GM23338 (cell line): ENCODE results near the gene MFSD11. TPM values are rescaled to one million over a fixed set of nuclear protein-coding genes. Genes with fewer than 3 reads are reported as not detected.

Experiments used
- ATAC-seq: fragments of 200-7000 bp; cut with Tn5 transposase; 3 replicates; pipeline ENCODE4 v1.9.1; 2020
- DNase-seq: peaks from one replicate; pipeline ENCODE4 v3.0.0-alpha.2; 2015; ENCODE audit warnings: low spot score
- H2AFZ ChIP-seq: fragments of 200-600 bp; sonication (generic); 2 replicates; pipeline ENCODE4 v1.8.0; 2016; ENCODE audit warnings: antibody characterized with exemption, mild to moderate bottlenecking, moderate library complexity
- H3F3A ChIP-seq: fragments of 200-600 bp; sonication (generic); replicated peaks from 2 replicates; pipeline ENCODE4 v1.8.0; 2017; ENCODE audit warnings: antibody characterized with exemption, mixed run types, low read depth
- H3K27ac ChIP-seq: fragments of 200-600 bp; sonication (generic); 2 replicates; pipeline ENCODE4 v1.6.1; 2016; ENCODE audit warnings: low read depth
- H3K27me3 ChIP-seq: fragments of 200-600 bp; sonication (generic); 2 replicates; pipeline ENCODE4 v1.8.0; 2016; ENCODE audit warnings: mild to moderate bottlenecking, mixed run types, moderate library complexity; ENCODE audit not compliant: insufficient read depth
- H3K36me3 ChIP-seq: fragments of 200-600 bp; sonication (generic); 2 replicates; pipeline ENCODE4 v1.8.0; 2016; ENCODE audit warnings: mild to moderate bottlenecking; ENCODE audit not compliant: insufficient read depth
- H3K4me1 ChIP-seq: fragments of 200-600 bp; sonication (generic); 2 replicates; pipeline ENCODE4 v1.8.0; 2016; ENCODE audit warnings: mild to moderate bottlenecking, moderate library complexity; ENCODE audit not compliant: insufficient read depth
- H3K4me2 ChIP-seq: fragments of 200-600 bp; sonication (generic); 2 replicates; pipeline ENCODE4 v1.7.1; 2017; ENCODE audit warnings: mixed run types
- H3K4me3 ChIP-seq: fragments of 200-600 bp; sonication (generic); 2 replicates; pipeline ENCODE4 v1.6.1; 2016; ENCODE audit warnings: mixed run types
- H3K79me2 ChIP-seq: fragments of 200-600 bp; sonication (generic); replicated peaks from 2 replicates; pipeline ENCODE4 v1.8.0; 2017; ENCODE audit warnings: mild to moderate bottlenecking; ENCODE audit not compliant: insufficient read depth
- H3K9me2 ChIP-seq: fragments of 200-600 bp; sonication (generic); 2 replicates; pipeline ENCODE4 v1.8.0; 2017; ENCODE audit not compliant: insufficient read depth
- H4K20me1 ChIP-seq: fragments of 200-600 bp; sonication (generic); replicated peaks from 2 replicates; pipeline ENCODE4 v1.8.0; 2017; ENCODE audit warnings: mild to moderate bottlenecking; ENCODE audit not compliant: insufficient read depth
- H3K27ac Mint-ChIP-seq: 2 replicates; pipeline ENCODE4 v1.8.0; 2020; ENCODE audit warnings: inconsistent platforms, mild to moderate bottlenecking, moderate library complexity, mixed read lengths
- H3K27me3 Mint-ChIP-seq: 3 replicates; pipeline ENCODE4 v1.8.0; 2022; ENCODE audit warnings: low read depth, mild to moderate bottlenecking, moderate library complexity, mixed read lengths, inconsistent platforms; ENCODE audit not compliant: insufficient read depth, poor library complexity
- H3K36me3 Mint-ChIP-seq: 3 replicates; pipeline ENCODE4 v1.8.0; 2021; ENCODE audit warnings: low read depth, mild to moderate bottlenecking, inconsistent platforms, moderate library complexity, mixed read lengths
- H3K4me1 Mint-ChIP-seq: 3 replicates; pipeline ENCODE4 v1.8.0; 2020; ENCODE audit warnings: mild to moderate bottlenecking, inconsistent platforms, mixed read lengths
- H3K4me3 Mint-ChIP-seq: 3 replicates; pipeline ENCODE4 v1.8.0; 2021; ENCODE audit warnings: moderate library complexity, mild to moderate bottlenecking, inconsistent platforms, mixed read lengths
- H3K9me3 Mint-ChIP-seq: 3 replicates; pipeline ENCODE4 v1.8.0; 2020; ENCODE audit warnings: moderate library complexity, mild to moderate bottlenecking, inconsistent platforms, mixed read lengths
- CREB1 ChIP-seq: fragments of 250-450 bp; sonication (Bioruptor Pico); IDR thresholded peaks from 2 replicates; pipeline ENCODE4 v1.5.0; 2020; ENCODE audit warnings: low read depth, mild to moderate bottlenecking, moderate library complexity
- EZH2 ChIP-seq: fragments of 200-600 bp; sonication (generic); IDR thresholded peaks from one replicate; pipeline ENCODE4 v1.8.0; 2017; ENCODE audit warnings: antibody characterized with exemption, mild to moderate bottlenecking, low read depth; ENCODE audit not compliant: unreplicated experiment
- JUNB ChIP-seq: IDR thresholded peaks from one replicate; pipeline ENCODE4 v1.6.1; 2016; ENCODE audit warnings: antibody characterized with exemption; ENCODE audit not compliant: unreplicated experiment
- NANOG ChIP-seq: IDR thresholded peaks from 2 replicates; pipeline ENCODE4 v1.6.1; 2016; ENCODE audit warnings: antibody characterized with exemption, borderline replicate concordance
- POLR2AphosphoS5 ChIP-seq: IDR thresholded peaks from 2 replicates; pipeline ENCODE4 v1.6.1; 2016; ENCODE audit warnings: antibody characterized with exemption, low read depth
- STAT1 ChIP-seq: IDR thresholded peaks from one replicate; pipeline ENCODE4 v1.6.1; 2016; ENCODE audit warnings: antibody characterized with exemption; ENCODE audit not compliant: unreplicated experiment
- ZNF114 ChIP-seq: fragments of 250-450 bp; sonication (Bioruptor Pico); IDR thresholded peaks from 2 replicates; pipeline ENCODE4 v1.5.0; 2020; ENCODE audit warnings: mild to moderate bottlenecking, moderate library complexity
- ZNF331 ChIP-seq: fragments of 250-450 bp; sonication (Bioruptor Pico); IDR thresholded peaks from 2 replicates; pipeline ENCODE4 v1.5.0; 2020; ENCODE audit warnings: low read depth, mild to moderate bottlenecking, moderate library complexity
- polyA plus RNA-seq: library from polyadenylated mRNA; unstranded; fragments of >200 nt; fragmentation: Nextera tagmentation; extraction: Ambion mirVana; gene quantifications from 2 replicates; pipeline ENCODE4 v1.2.1, GENCODE V29; 2016
- total RNA-seq: library from RNA; depleted of rRNA; stranded (reverse); fragments of >200 nt; shearing (Covaris generic); gene quantifications from 2 replicates; pipeline ENCODE4 v1.2.3, GENCODE V29; 2014
- TF ChIP-seq, protein P1 (sequence below): IDR thresholded peaks from 2 replicates; pipeline ENCODE4 v1.6.1; 2016; ENCODE audit warnings: antibody characterized with exemption
- TF ChIP-seq, protein P2 (sequence below): fragments of 250-450 bp; sonication (Bioruptor Pico); IDR thresholded peaks from 2 replicates; pipeline ENCODE4 v1.5.0; 2020; ENCODE audit warnings: mild to moderate bottlenecking, moderate library complexity
- TF ChIP-seq, protein P3 (sequence below), 2 experiments: fragments of 200-600 bp in 1 of 2; sonication (generic) in 1 of 2; conservative IDR thresholded peaks; 2 replicates each; pipeline versions ENCODE4 v1.5.1 to v1.6.1; 2016 to 2017; ENCODE audit warnings: antibody characterized with exemption in 2 of 2, low read depth in 2 of 2, mild to moderate bottlenecking in 2 of 2, moderate library complexity in 1 of 2
- TF ChIP-seq, protein P4 (sequence below): IDR thresholded peaks from one replicate; pipeline ENCODE4 v1.6.1; 2018; ENCODE audit warnings: antibody characterized with exemption; ENCODE audit not compliant: unreplicated experiment

The MFSD11 gene
- total and polyA plus RNA-seq, 2 experiments from 2014 or later: 10.2 to 35.3 TPM

DNA sequence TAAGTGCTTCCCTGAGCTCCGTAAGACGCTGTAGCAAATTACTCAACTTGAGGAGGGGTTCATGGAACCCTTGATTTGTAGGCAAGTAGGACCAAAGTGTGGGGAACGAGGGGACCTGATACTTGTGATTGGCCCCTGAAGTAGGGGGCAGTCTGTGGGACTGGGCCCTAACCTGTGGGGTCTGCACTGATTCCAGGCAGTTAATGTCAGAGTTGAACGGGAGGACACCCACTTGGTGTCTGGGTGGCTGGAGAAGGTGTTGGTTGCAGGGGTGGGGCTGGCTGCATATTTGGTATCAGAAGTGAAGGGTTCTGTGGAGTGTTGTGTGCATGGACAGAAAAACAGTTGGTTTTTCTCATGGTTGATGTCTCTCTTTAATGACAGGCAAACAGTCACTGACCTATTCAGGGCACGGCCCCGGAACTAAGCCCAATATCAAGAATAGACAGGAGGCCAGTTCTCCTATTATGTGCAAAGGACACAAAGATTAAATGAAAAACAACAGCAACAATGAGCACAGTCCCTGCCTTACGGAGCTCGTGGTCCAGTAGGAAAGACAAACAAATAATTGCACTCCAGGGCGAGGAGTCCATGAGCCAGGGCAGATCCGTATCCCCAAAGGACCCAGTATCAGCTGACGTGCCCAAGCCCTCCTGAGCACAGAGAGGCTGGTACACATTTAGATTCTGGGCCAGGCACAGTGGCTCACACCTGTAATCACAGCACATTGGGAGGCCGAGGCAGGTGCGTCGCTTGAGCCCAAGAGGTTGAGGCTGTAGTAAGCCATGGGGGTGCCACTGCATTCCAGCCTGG lies 46.3 kb upstream of the MFSD11 start:
- H3K36me3 ChIP-seq: no peaks in the 10 kb centered on the region
- DNase-seq (no peak), ATAC-seq (no peak)
- Mint-ChIP-seq H3K27ac (no peak overlapping the region), H3K27me3 (peaks cover 4% of the 10 kb centered on the region), H3K9me3 (no peaks in the 10 kb centered on the region), H3K36me3 (no peaks in the 10 kb centered on the region), H3K4me1 (peaks cover 21% of the 10 kb centered on the region), H3K4me3 (no peak overlapping the region)
- H3K27ac ChIP-seq: no peak overlapping the region
- no peak for TF ChIP-seq ZNF114 (CRISPR knock-in tag)
- no peak for TF ChIP-seq CREB1 (CRISPR knock-in tag)
- TF ChIP-seq STAT1: no peak
- no peak for TF ChIP-seq ZNF331 (CRISPR knock-in tag)
- TF ChIP-seq, protein P1, sequence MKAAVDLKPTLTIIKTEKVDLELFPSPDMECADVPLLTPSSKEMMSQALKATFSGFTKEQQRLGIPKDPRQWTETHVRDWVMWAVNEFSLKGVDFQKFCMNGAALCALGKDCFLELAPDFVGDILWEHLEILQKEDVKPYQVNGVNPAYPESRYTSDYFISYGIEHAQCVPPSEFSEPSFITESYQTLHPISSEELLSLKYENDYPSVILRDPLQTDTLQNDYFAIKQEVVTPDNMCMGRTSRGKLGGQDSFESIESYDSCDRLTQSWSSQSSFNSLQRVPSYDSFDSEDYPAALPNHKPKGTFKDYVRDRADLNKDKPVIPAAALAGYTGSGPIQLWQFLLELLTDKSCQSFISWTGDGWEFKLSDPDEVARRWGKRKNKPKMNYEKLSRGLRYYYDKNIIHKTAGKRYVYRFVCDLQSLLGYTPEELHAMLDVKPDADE: no peak
- TF ChIP-seq, protein P2, sequence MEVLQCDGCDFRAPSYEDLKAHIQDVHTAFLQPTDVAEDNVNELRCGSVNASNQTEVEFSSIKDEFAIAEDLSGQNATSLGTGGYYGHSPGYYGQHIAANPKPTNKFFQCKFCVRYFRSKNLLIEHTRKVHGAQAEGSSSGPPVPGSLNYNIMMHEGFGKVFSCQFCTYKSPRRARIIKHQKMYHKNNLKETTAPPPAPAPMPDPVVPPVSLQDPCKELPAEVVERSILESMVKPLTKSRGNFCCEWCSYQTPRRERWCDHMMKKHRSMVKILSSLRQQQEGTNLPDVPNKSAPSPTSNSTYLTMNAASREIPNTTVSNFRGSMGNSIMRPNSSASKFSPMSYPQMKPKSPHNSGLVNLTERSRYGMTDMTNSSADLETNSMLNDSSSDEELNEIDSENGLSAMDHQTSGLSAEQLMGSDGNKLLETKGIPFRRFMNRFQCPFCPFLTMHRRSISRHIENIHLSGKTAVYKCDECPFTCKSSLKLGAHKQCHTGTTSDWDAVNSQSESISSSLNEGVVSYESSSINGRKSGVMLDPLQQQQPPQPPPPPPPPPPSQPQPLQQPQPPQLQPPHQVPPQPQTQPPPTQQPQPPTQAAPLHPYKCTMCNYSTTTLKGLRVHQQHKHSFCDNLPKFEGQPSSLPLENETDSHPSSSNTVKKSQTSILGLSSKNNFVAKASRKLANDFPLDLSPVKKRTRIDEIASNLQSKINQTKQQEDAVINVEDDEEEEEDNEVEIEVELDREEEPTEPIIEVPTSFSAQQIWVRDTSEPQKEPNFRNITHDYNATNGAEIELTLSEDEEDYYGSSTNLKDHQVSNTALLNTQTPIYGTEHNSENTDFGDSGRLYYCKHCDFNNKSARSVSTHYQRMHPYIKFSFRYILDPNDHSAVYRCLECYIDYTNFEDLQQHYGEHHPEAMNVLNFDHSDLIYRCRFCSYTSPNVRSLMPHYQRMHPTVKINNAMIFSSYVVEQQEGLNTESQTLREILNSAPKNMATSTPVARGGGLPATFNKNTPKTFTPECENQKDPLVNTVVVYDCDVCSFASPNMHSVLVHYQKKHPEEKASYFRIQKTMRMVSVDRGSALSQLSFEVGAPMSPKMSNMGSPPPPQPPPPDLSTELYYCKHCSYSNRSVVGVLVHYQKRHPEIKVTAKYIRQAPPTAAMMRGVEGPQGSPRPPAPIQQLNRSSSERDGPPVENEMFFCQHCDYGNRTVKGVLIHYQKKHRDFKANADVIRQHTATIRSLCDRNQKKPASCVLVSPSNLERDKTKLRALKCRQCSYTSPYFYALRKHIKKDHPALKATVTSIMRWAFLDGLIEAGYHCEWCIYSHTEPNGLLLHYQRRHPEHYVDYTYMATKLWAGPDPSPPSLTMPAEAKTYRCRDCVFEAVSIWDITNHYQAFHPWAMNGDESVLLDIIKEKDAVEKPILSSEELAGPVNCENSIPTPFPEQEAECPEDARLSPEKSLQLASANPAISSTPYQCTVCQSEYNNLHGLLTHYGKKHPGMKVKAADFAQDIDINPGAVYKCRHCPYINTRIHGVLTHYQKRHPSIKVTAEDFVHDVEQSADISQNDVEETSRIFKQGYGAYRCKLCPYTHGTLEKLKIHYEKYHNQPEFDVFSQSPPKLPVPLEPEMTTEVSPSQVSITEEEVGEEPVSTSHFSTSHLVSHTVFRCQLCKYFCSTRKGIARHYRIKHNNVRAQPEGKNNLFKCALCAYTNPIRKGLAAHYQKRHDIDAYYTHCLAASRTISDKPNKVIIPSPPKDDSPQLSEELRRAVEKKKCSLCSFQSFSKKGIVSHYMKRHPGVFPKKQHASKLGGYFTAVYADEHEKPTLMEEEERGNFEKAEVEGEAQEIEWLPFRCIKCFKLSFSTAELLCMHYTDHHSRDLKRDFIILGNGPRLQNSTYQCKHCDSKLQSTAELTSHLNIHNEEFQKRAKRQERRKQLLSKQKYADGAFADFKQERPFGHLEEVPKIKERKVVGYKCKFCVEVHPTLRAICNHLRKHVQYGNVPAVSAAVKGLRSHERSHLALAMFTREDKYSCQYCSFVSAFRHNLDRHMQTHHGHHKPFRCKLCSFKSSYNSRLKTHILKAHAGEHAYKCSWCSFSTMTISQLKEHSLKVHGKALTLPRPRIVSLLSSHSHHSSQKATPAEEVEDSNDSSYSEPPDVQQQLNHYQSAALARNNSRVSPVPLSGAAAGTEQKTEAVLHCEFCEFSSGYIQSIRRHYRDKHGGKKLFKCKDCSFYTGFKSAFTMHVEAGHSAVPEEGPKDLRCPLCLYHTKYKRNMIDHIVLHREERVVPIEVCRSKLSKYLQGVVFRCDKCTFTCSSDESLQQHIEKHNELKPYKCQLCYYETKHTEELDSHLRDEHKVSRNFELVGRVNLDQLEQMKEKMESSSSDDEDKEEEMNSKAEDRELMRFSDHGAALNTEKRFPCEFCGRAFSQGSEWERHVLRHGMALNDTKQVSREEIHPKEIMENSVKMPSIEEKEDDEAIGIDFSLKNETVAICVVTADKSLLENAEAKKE: no peak
- TF ChIP-seq EZH2: no peak
- TF ChIP-seq, protein P3, sequence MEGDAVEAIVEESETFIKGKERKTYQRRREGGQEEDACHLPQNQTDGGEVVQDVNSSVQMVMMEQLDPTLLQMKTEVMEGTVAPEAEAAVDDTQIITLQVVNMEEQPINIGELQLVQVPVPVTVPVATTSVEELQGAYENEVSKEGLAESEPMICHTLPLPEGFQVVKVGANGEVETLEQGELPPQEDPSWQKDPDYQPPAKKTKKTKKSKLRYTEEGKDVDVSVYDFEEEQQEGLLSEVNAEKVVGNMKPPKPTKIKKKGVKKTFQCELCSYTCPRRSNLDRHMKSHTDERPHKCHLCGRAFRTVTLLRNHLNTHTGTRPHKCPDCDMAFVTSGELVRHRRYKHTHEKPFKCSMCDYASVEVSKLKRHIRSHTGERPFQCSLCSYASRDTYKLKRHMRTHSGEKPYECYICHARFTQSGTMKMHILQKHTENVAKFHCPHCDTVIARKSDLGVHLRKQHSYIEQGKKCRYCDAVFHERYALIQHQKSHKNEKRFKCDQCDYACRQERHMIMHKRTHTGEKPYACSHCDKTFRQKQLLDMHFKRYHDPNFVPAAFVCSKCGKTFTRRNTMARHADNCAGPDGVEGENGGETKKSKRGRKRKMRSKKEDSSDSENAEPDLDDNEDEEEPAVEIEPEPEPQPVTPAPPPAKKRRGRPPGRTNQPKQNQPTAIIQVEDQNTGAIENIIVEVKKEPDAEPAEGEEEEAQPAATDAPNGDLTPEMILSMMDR (conservative IDR thresholded peaks at IDR 0.05; ENCODE audit: low read depth in 2 of 2): no peak
- TF ChIP-seq, protein P4, sequence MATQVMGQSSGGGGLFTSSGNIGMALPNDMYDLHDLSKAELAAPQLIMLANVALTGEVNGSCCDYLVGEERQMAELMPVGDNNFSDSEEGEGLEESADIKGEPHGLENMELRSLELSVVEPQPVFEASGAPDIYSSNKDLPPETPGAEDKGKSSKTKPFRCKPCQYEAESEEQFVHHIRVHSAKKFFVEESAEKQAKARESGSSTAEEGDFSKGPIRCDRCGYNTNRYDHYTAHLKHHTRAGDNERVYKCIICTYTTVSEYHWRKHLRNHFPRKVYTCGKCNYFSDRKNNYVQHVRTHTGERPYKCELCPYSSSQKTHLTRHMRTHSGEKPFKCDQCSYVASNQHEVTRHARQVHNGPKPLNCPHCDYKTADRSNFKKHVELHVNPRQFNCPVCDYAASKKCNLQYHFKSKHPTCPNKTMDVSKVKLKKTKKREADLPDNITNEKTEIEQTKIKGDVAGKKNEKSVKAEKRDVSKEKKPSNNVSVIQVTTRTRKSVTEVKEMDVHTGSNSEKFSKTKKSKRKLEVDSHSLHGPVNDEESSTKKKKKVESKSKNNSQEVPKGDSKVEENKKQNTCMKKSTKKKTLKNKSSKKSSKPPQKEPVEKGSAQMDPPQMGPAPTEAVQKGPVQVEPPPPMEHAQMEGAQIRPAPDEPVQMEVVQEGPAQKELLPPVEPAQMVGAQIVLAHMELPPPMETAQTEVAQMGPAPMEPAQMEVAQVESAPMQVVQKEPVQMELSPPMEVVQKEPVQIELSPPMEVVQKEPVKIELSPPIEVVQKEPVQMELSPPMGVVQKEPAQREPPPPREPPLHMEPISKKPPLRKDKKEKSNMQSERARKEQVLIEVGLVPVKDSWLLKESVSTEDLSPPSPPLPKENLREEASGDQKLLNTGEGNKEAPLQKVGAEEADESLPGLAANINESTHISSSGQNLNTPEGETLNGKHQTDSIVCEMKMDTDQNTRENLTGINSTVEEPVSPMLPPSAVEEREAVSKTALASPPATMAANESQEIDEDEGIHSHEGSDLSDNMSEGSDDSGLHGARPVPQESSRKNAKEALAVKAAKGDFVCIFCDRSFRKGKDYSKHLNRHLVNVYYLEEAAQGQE: no peak
- TF ChIP-seq JUNB: no peak
- no peak for TF ChIP-seq NANOG
- no peak for TF ChIP-seq POLR2AphosphoS5
- no peak overlapping the region for H3K4me3 ChIP-seq
- no peak overlapping the region for H2AFZ ChIP-seq
- no peak overlapping the region for H3K4me2 ChIP-seq
- peaks cover 4% of the 10 kb centered on the region; the same call in 1 of the 2 replicates for H3K4me1 ChIP-seq
- H3K79me2 ChIP-seq: no peaks in the 10 kb centered on the region
- H3K9me2 ChIP-seq: no peaks in the 10 kb centered on the region
- H3K27me3 ChIP-seq: no peaks in the 10 kb centered on the region
- H3F3A ChIP-seq: no peaks in the 10 kb centered on the region
- no peaks in the 10 kb centered on the region for H4K20me1 ChIP-seq
